Activated T-helper 1 cell treated with anti-CD3 and anti-CD28 coated beads, Interleukin-2, amount 50 U/mL, for 16 hours (primary cell): ENCODE results near the gene MAFB.

Experiments used
- DNase-seq, 2 donors: peaks; one replicate each; pipeline ENCODE4 v3.0.0-alpha.2; 2020; ENCODE audit warnings: low read depth in 1 of 2, low spot score in 1 of 2

The MAFB gene

GRCh38 chr20:40659567-40659966 is 29.5 kb downstream of the MAFB start:
- DNase-seq = no peak

DNA sequence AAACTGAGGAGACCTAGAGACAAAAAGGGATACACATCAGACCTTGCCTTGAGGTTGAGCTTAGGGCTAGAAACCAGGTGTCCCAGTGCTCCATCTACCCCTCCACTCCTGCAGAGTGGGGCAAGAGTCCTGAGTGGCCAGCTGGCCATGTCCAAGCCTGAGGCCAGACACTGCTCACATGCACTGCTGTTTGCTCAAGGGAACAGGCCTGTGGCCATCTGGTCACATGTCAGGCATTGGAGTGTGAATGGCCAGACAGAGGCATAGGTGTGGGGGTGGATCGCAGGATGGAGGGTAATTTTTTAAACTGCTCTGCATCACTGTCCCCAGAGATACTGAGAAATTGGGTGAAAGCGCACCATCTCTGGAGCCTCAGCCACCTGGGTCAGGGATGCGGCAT is 30.5 kb downstream of the MAFB start:
- no peak for DNase-seq

DNA sequence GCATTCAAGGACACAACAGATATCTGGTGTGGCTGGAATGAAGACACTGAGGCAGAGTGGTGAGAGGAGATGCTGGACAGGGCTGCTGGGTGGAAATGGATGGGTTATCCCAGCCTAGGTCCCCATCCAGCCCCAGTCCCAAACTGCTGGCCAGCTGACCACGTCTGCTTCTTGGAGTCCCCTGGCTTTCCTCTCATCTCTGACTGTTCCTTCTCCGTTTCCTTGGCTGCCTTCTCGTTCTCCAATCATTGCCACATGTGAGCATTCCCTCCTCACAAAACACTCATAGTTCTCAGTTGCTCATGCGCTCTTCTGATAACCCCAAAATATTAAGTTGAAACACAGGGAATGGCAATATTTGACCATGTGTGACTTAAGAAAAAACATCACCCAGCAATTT is 31.5 kb downstream of the MAFB start:
- DNase-seq = no peak

- no peak for DNase-seq
These were observed 33.6 kb downstream of the MAFB start for GRCh38 chr20:40655451-40655850.

- DNase-seq = no peak
These were observed 34.2 kb downstream of the MAFB start for GRCh38 chr20:40654876-40655275.

- no peak for DNase-seq
These were observed 36.5 kb downstream of the MAFB start for GRCh38 chr20:40652441-40652987.

DNA sequence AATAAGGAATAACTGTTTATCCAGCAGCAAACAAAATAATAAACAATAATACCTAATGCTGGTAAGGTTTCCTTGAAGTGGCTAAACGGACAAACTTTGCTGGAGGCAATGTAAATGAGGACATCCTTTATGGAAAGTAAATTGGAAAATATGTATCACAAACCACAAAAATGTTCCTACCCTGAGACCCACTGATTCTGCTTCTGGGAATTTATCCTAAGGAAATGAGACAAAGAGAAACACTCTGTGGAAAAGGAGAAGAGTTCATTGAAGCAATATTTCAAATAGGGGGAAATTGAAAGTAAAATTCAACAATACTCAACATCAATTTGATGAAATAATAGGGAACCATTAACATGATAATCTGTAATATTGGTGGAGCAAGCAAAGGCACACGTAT is 37.9 kb downstream of the MAFB start:
- no peak for DNase-seq

GRCh38 chr20:40650707-40651106 is 38.3 kb downstream of the MAFB start:
- no peak for DNase-seq

DNA sequence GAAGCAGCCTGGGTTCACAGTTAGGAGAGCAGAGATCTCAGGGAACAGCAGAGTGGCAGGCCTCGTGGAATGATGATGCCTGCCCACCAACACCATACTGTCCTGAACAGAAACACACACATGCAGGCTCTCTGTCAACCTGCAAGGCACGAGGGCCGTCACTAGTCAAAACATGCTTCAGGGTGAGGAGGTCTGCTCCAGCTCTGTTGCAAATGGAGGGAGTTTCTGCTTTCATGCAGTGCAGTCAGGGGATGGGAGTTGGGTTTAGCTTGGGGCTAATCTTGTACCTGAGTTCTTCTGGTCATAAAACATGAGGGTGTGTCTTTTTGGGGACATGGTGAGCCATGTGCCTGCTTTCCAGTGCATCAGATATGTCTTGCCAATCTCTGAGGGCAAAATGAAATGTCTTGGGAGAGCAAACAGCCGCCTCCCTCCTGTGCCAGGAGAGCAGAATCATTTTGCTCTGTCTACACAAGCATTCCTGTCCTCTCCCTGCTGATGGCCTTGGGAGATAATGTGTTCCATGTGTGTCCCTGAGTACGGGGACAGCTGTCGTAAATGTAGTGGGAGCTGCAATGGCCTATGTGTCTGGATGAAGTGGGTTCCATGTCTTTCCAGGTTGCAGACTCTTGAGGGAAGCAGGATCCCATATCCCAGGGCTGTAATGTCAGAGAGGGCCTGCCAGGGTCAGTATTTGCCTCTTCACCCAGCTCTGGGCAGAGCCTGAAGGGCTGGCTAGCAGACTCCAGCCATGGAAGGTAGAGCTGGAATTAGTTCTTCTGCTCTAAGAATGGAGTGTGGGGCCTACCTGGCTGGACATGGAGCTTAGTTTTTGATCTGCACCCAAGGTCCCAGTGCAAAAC is 40.6 kb downstream of the MAFB start:
- no peak for DNase-seq

GRCh38 chr20:40646813-40647212 is 42.2 kb downstream of the MAFB start:
- no peak for DNase-seq

GRCh38 chr20:40646361-40646760 is 42.7 kb downstream of the MAFB start:
- DNase-seq = no peak

DNA sequence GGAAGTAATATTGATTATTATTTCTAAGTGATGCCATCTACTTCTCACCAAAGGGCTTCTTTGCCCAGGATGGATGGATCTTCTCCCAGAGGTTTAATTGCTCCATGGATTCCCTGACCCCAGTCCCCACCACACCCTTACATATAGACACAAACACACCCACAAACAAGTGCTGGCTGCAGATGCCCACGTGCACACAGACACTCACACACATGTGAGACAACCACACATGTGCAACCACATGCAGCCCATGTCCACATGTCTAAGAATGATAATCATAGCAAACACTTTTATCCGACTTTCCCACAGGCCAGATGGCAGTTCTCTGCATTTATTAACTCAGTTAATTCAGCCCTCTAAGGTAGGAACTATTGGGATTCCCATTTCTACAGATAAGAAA is 44.2 kb downstream of the MAFB start:
- DNase-seq = no peak

DNA sequence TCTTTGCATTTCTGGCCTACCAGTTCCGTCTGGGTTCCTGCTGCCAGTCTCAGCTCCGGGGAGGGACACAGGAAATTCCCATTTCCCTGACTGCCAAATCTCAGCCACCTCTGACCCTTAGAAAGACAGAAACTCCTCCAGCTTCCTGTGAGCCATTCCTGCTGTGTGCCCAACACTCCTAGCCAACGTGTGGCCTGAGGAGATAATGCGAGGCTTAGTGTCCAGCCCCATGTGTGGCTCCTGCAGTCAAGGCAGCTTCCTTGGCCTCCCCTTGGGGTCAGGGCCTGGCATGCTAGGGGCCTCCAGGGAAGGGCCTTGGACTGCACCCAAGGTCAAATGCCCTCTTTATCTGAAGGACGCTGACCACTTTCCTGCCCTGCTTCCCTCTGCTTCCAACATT is 45.1 kb downstream of the MAFB start:
- no peak for DNase-seq

DNA sequence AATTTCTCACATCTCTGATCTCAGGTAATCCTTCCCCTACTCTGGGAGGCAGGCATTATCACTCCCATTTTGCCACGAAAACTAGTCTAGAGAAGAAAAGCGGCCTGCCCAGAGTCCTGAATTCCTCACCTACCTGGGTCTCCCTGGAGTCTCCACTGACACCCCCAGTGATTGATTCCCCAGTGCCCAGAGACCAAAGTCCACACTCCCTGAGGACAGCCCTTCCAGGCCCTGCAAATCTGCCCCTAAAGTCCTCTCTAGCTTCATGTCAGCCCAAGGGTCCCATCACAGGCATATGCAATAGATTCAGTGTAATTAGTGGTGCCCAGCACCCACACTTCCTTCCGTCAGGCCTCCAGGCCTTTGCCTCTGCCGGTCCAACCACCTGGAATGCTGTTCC is 47.2 kb downstream of the MAFB start:
- DNase-seq = no peak

DNA sequence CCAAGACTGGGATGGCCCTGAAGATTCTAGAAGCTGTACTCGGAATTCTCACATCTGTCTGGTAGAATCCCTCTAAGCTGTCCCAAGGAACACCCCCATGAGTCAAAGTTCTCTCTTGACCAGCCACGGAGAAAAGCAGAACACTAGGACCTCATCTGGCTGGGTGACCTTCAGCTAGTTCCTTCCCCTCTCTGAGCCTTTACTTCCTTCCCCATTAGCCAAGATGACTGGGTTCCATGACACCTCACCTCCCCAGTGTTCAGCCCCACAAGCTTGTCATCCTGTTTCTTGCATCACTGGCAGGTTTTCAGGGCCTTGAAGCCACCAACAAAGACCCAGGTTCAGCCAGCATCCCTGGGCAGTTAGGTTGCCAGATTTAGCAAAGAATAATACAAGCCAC is 47.8 kb downstream of the MAFB start:
- no peak for DNase-seq

DNA sequence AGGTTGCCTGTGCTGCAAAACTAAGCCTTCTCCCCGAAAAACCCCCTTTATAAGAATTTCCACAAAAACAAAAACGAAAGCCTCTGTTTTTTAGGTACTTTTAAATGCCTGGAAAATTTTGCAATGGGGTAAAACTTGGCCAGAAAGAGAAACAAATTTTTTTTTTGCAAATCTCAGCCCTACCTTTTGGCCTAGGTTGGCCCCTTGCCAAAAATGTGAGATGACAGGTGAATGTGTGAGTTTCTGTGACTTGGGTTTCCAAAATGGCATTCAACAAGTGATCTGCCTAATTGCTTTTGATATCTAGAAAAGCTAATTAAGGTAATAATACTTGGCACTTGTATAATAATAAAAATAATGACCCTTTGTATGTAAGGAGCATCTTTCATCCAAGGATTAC is 48.4 kb downstream of the MAFB start:
- no peak for DNase-seq

- no peak for DNase-seq
These were observed 49.2 kb downstream of the MAFB start for GRCh38 chr20:40639676-40640355.

DNA sequence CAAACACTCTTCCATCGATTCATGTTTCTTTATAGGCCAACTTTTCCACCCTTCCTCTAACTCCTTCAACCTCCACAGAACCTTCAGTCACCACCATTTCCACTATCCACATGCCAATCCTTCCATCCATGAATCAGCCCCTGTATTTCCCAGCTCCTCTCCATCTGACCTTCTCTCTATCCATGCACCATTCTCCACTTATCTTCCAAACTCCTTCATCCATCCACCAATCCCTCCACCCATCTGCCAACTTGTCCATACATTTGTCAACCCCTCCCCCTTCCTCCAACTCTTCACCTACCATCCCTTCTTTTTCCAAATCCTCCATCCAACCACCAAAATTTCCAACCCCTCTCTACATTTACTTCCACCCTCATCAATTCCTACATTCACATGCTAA is 49.9 kb downstream of the MAFB start:
- DNase-seq = no peak

GRCh38 chr20:40638414-40638813 is 50.6 kb downstream of the MAFB start:
- DNase-seq = no peak

DNA sequence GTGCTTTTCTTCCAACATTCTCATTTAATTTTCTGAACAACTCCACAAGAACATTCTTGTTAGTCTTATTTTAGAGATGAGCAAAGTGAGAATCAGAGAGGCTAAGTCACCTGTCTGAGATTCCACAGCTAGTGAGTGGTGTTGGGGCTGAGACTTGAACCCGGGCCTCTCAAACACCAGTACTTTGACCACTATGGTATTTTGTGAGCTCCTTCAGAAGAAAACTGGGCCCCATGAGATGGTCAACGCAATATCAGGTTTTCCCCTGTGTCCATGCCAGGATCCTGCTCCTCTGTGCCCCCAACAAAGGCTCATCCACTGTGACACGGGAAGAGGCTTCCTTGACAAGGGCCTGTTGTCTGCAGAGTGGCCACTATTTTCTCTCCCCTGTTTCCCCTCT is 51.9 kb downstream of the MAFB start:
- no peak for DNase-seq

- no peak for DNase-seq
These were observed 52.5 kb downstream of the MAFB start for GRCh38 chr20:40636486-40636885.

- DNase-seq = no peak
These were observed 53.1 kb downstream of the MAFB start for GRCh38 chr20:40635971-40636370.
